Skeletal muscle tissue (tissue), 4 donors: ENCODE data around the gene PPP1R9A. TPM values are rescaled to one million over a fixed set of nuclear protein-coding genes. Genes with fewer than 3 reads are reported as not detected.
A peak's percentile ranks its signal among the peaks of the same experiment; 100 is the strongest.

Source experiments
- H3K27ac ChIP-seq: one replicate; pipeline ENCODE4 v1.7.0; 2013; ENCODE audit warnings: mild to moderate bottlenecking, low read depth, low read length, inconsistent platforms
- H3K27me3 ChIP-seq, 3 donors: one replicate each; pipeline ENCODE4 v1.7.0; 2013; ENCODE audit warnings: low read length in 3 of 3; ENCODE audit not compliant: control insufficient read depth in 3 of 3, insufficient read depth in 3 of 3
- H3K36me3 ChIP-seq, 3 donors: one replicate each; pipeline ENCODE4 v1.7.0; 2013; ENCODE audit warnings: low read length in 3 of 3; ENCODE audit not compliant: control insufficient read depth in 3 of 3, insufficient read depth in 3 of 3
- H3K4me1 ChIP-seq, 3 donors: one replicate each; pipeline ENCODE4 v1.7.0; 2013; ENCODE audit warnings: low read length in 3 of 3, mild to moderate bottlenecking in 3 of 3; ENCODE audit not compliant: control insufficient read depth in 3 of 3, insufficient read depth in 3 of 3
- H3K4me3 ChIP-seq, 3 donors: one replicate each; pipeline ENCODE4 v1.7.0; 2013; ENCODE audit warnings: low read length in 3 of 3
- H3K9ac ChIP-seq, 3 donors: one replicate each; pipeline ENCODE4 v1.7.0; 2013; ENCODE audit warnings: low read length in 3 of 3, mild to moderate bottlenecking in 3 of 3, moderate library complexity in 2 of 3, low read depth in 1 of 3
- H3K9me3 ChIP-seq, 3 donors: one replicate each; pipeline ENCODE4 v1.7.0; 2013; ENCODE audit warnings: low read length in 3 of 3; ENCODE audit not compliant: control insufficient read depth in 3 of 3
- total RNA-seq: library from RNA; depleted of rRNA; stranded (reverse); fragments of >200 nt; gene quantifications from one replicate; pipeline ENCODE4 v1.2.3, GENCODE V29; 2014
- donor health status: Osteomylitis.

Gene PPP1R9A
- total RNA-seq = 42.3 TPM

DNA sequence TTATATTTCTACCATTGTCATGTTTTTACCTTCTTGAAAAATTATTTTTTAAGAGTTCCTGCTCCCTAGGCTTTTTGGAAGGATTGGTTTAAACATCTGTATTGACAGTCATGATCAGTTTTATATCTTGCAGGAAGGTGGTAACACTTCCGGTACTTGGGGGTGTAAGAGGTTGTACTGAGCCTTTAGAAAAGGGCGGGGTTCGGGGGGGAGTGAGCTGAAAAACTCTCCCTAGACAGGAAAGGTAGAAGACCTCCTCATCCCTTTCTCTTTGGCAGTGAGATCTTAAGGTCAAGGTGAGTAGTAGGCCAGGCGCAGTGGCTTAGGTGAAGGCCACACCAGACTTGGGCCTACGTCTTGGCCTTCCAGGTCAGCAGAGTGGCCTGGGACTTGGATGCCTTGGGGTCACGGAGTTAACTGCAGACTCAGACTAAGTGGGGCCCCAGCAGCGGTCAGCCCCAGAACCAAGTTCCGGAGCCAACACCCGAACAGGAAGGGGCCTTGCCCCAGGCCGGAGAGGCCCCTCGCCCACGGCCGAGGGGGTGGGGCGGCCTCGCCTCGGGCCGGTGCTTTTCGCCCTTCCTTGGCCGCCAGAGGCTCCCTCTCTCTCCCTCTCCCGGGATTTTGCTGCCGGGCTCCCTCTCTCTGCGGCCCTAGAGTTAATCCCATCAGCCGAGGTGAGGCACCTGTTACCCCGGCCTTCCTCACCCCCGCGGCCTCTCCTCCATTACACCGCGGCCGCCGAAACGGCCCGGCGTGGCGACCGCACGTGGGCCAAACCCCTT, at the start of gene PPP1R9A:
TSS of gene PPP1R9A (plus strand) at position 569 of the 785 bp plus-strand sequence. CDS start 2,520 bp downstream, outside the sequence.
- no peaks in the 10 kb centered on the region for H3K27me3 ChIP-seq
- no peaks in the 10 kb centered on the region for H3K36me3 ChIP-seq
- peak within 1 kb of the TSS; percentile 20 for H3K27ac ChIP-seq
- no peaks in the 10 kb centered on the region for H3K9me3 ChIP-seq
- peaks cover 2 to 9% (median 6%) of the 10 kb centered on the region in 3 donors for H3K4me1 ChIP-seq
- H3K4me3 ChIP-seq = peak within 1 kb of the TSS; percentile 80 to 90 (median 81)
- H3K9ac ChIP-seq = peak within 1 kb of the TSS; percentile 69 to 80 (median 78)

DNA sequence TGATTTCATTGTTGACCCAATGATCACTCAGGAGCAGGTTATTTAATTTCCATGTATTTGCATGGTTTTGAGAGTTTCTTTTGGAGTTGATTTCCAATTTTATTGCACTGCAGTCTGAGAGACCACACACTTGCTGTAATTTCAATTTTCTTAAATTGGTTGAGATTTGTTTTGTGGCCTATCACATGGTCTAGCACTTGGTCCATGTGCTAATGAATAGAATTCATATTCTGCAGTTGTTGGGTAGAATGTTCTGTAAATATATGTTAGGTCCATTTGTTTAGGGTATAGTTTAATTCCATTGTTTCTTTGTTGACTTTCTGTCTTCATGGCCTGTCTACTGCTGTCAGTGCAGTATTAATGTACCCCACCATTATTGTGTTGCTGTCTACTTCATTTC, 36.3 kb upstream of the PPP1R9A start:
- Histone ChIP-seq H3K9ac (no peak overlapping the region), H3K27me3 (no peaks in the 10 kb centered on the region), H3K36me3 (no peaks in the 10 kb centered on the region), H3K4me3 (no peak overlapping the region), H3K27ac (no peak overlapping the region), H3K4me1 (no peaks in the 10 kb centered on the region), H3K9me3 (no peaks in the 10 kb centered on the region)

DNA sequence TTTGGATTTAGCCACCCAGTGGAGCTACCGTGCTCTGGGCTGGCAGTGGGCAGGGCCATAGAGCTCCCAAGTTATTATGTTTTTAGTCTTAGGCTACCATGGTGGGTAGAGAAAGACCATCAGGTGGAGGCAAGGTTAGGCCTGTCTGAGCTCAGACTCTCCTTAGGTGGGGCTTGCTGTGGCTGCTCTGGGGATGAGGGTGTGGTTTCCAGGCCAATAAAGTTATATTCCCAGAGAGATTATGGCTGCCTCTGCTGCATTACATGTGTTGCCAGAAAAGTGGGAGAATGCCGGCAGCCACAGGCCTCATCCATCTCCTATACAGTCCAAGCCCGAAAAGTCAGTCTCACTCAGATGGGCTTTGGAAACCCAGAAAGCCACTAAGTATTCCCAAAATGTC, 34.2 kb upstream of the PPP1R9A start:
- Histone ChIP-seq H3K9me3 (peaks cover 0 to 2% (median 2%) of the 10 kb centered on the region in 3 donors), H3K27me3 (no peaks in the 10 kb centered on the region), H3K4me3 (no peak overlapping the region), H3K36me3 (no peaks in the 10 kb centered on the region), H3K9ac (no peak overlapping the region), H3K27ac (no peak overlapping the region), H3K4me1 (no peaks in the 10 kb centered on the region)

DNA sequence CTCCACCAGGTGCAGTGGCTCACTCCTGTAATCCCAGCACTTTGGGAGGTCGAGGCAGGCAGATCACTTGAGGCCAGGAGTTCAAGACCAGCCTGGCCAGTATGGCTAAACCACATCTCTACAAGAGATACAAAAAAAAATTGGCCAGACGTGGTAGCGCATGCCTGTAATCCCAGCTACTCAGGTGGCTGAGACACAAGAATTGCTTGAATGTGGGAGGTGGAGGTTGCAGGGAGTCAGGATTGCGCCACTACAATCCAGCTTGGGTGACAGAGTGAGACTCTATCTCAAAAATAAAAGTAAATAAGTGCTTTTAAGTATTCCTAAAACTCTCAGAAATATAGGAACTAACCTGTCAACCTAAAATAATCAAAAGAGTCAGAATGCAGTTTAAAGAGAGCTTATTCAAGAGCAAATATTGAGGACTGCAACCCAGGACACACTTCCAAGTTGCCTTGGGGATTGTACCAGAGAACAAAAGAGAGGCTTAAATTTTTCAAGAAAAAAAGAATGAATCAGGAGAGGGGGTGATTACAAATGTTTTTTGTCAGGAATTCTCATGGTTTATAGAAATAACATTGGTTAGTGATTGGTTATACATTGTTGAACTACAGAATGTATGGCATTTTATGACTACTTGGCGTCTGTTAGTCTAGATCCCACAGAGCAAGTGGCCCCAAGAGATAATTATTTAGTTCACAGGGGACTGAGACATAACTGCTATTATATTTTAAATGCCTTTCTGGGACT, 33.2 kb upstream of the PPP1R9A start:
- no peaks in the 10 kb centered on the region for H3K4me1 ChIP-seq
- no peak overlapping the region for H3K4me3 ChIP-seq
- no peak overlapping the region for H3K9ac ChIP-seq
- H3K36me3 ChIP-seq = no peaks in the 10 kb centered on the region
- no peaks in the 10 kb centered on the region for H3K27me3 ChIP-seq
- no peak overlapping the region for H3K27ac ChIP-seq
- H3K9me3 ChIP-seq = peaks cover 0 to 2% (median 2%) of the 10 kb centered on the region in 3 donors

DNA sequence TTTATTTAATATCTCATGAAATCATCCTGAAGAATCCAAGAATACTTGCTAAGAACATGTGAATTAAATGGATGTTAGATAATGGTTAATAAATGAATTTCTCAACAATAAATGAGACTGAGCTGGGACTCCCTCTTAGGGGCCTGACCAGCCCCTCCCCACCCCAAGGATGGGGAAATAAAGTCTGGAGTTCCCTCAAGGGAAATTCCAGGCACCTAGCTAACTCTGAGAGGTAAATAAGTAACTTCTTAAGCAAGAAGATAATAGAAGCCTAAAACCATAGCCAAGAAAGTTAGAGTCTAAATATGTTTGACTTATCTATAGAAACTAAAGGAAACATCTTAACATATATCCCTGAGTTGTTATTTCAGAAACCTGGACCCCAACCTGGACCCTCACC, 32.2 kb upstream of the PPP1R9A start:
- Histone ChIP-seq H3K4me1 (no peaks in the 10 kb centered on the region), H3K9ac (no peak overlapping the region), H3K36me3 (no peaks in the 10 kb centered on the region), H3K9me3 (peaks cover 0 to 2% (median 2%) of the 10 kb centered on the region in 3 donors), H3K4me3 (no peak overlapping the region), H3K27ac (no peak overlapping the region), H3K27me3 (no peaks in the 10 kb centered on the region)

DNA sequence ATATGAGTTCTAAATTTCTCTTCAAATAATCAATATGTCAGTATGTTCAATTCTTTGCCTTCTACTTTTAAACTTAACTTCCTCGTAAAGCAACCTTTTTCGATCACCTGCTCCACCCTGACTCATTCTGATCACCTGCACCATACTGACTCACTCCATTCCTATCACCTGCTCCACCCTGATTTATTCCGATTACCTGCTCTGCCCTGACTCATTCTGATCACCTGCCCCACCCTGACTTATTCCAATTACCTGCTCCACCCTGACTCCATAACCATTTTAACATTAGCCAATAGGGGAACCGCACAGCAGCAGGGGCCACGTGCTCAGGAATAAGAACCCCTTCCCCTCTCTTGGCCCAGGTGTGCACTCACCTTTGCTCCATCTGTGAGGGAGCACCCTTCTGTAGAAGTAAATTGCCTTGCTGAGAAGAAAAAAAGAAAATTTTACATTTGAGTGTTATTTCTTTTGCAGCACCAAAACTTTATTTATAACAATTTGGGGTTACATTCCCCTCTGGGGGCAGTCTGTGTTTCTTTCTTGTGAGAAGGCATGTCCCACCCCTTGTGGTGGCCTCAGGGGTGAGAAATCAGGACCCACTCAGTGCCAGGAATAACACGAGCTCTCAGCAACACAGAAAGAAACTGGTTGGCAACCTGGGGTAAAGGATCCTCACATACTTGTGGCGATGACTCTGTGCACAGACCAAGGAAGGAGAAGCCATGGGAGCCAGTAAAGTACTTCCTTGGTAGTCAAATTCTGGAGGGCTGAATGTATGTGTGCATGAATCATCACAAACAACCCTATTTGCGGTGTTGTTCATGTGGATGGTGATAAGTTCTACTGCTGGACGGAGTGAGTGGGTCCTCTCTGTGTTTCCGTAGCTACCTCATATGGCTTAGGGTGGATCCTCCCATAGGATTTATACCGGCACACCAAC, 29.4 kb upstream of the PPP1R9A start:
- H3K4me3 ChIP-seq = no peak overlapping the region
- H3K9me3 ChIP-seq = peaks cover 0 to 2% (median 2%) of the 10 kb centered on the region in 3 donors
- no peaks in the 10 kb centered on the region for H3K4me1 ChIP-seq
- H3K27me3 ChIP-seq = no peaks in the 10 kb centered on the region
- no peak overlapping the region for H3K27ac ChIP-seq
- H3K36me3 ChIP-seq = no peaks in the 10 kb centered on the region
- no peak overlapping the region for H3K9ac ChIP-seq

DNA sequence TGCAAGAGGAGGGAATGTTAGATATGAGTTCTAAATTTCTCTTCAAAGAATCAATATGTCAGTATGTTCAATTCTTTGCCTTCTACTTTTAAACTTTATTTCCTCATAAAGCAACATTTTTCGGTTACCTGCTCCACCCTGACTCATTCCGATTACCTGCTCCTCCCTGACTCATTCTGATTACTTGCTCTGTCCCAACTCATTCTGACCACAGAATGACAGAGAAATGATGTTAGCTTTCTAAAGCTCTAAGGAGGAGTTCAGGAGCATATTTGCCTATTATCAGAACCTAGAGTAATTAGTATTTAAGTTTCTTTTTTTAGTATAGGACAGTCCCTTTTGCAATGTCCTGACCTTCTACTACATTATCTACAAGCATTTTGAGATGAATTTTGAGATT, 24.5 kb upstream of the PPP1R9A start:
- Histone ChIP-seq H3K9me3 (peaks cover 0 to 2% (median 2%) of the 10 kb centered on the region in 3 donors), H3K9ac (no peak overlapping the region), H3K27ac (no peak overlapping the region), H3K4me3 (no peak overlapping the region), H3K36me3 (no peaks in the 10 kb centered on the region), H3K27me3 (no peaks in the 10 kb centered on the region), H3K4me1 (no peaks in the 10 kb centered on the region)

DNA sequence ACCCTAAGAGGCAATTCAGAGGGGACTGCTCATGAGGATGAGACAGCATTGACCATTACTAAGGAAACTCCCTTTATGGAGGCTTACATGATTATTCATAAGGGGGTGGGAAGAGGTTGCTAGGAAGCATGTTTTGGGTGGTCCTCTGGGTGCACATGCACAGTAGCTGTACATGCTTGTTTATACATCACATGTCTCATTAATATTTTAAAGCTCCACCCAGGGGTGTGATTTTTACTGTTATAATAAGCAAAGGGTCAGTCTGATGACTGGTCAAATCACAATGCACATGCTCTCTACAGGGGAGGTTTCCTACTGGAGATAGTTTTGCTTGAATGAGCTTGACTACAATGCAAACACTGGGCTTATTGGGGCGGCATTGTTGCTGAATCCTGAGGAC, 23.8 kb upstream of the PPP1R9A start:
- no peak overlapping the region for H3K9ac ChIP-seq
- H3K4me3 ChIP-seq = no peak overlapping the region
- H3K27me3 ChIP-seq = no peaks in the 10 kb centered on the region
- peaks cover 0 to 4% (median 0%) of the 10 kb centered on the region in 3 donors for H3K4me1 ChIP-seq
- H3K27ac ChIP-seq = no peak overlapping the region
- no peaks in the 10 kb centered on the region for H3K9me3 ChIP-seq
- no peaks in the 10 kb centered on the region for H3K36me3 ChIP-seq

DNA sequence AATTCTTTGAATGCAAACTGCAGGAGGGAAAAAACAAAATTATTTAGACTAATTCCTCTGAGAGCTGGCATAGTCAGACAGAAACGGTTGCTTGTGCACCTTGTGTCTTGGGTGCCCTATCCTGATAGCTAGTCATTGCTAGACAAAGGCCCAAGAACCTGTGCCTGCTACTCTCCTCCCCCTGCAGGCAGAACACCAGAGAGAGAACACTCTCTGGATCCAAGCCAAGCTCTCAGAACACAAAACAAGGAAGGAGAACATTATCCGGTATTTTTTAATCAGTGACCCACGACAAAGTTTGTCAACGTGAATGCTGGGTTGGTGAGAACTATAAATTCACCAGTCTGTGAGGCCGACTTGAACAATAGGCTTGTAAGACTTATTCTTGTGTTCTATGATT, 18.8 kb upstream of the PPP1R9A start:
- Histone ChIP-seq H3K4me3 (no peak overlapping the region), H3K27me3 (no peaks in the 10 kb centered on the region), H3K9ac (no peak overlapping the region), H3K36me3 (no peaks in the 10 kb centered on the region), H3K4me1 (peaks cover 0 to 6% (median 0%) of the 10 kb centered on the region in 3 donors), H3K9me3 (no peaks in the 10 kb centered on the region), H3K27ac (no peak overlapping the region)
